ENCODE results near the gene MRGPRD. TPM values are rescaled to one million over a fixed set of nuclear protein-coding genes. Genes with fewer than 3 reads are reported as not detected.

MRGPRD gene
- total RNA-seq, 1 experiment from 2014 or later, result not detected

DNA sequence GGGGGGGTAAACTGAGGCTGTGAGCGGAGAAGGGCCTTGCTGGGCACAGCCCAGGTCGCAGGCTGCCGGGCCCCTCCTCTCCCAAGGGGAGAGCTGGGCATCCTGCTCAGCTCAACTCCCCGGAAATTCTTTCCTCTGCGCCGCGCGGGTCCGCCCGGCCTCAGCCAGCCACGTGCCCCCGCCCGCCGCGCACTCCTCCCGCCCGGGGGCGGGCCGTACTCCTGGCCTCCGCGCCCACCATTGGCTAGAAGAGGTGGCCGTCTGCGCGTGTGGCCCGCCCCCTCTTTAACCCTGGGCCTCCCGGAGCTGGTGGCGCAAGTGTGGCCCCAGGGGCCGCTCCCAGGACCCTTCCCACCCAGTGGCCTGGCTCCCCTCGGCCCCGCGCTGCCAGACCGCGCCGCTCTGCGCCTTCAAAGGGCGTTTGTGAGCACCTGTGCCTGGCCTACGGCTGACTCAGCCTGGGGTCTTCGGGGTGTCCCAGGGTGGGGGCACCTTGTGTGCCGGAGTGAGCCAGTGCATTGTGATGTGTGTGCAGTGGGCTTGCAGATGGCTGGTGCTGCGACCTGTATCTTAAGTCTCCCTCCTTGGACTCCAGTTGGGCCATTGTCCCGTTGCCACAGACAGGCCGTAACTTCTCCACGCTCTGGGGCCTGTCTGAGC is 30.3 kb upstream of the MRGPRD start (continued):
- TF ChIP-seq E2F5 (CRISPR knock-in tag; IDR thresholded peaks at IDR 0.05), result 0 out of 2 replicates have a peak, but pooled peaks have one; percentile 27
- peak; percentile 52; the same call in 1 of the 2 replicates for TF ChIP-seq ZNF423 (CRISPR knock-in tag; IDR thresholded peaks at IDR 0.05)
- TF ChIP-seq ZSCAN18 (CRISPR knock-in tag; IDR thresholded peaks at IDR 0.05), result no peak
- peak; percentile 78 for TF ChIP-seq NFYB (CRISPR knock-in tag; conservative IDR thresholded peaks at IDR 0.05; ENCODE audit: low read depth)
- TF ChIP-seq, protein P1, sequence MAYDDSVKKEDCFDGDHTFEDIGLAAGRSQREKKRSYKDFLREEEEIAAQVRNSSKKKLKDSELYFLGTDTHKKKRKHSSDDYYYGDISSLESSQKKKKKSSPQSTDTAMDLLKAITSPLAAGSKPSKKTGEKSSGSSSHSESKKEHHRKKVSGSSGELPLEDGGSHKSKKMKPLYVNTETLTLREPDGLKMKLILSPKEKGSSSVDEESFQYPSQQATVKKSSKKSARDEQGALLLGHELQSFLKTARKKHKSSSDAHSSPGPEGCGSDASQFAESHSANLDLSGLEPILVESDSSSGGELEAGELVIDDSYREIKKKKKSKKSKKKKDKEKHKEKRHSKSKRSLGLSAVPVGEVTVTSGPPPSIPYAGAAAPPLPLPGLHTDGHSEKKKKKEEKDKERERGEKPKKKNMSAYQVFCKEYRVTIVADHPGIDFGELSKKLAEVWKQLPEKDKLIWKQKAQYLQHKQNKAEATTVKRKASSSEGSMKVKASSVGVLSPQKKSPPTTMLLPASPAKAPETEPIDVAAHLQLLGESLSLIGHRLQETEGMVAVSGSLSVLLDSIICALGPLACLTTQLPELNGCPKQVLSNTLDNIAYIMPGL (CRISPR knock-in tag; IDR thresholded peaks at IDR 0.05), result no peak
- TF ChIP-seq CBFB (CRISPR knock-in tag; IDR thresholded peaks at IDR 0.05; ENCODE audit: low read depth), result no peak
- peak; percentile 70; the same call in 1 of the 2 replicates for TF ChIP-seq FOXK1 (CRISPR knock-in tag; IDR thresholded peaks at IDR 0.05)
- TF ChIP-seq, protein P2, sequence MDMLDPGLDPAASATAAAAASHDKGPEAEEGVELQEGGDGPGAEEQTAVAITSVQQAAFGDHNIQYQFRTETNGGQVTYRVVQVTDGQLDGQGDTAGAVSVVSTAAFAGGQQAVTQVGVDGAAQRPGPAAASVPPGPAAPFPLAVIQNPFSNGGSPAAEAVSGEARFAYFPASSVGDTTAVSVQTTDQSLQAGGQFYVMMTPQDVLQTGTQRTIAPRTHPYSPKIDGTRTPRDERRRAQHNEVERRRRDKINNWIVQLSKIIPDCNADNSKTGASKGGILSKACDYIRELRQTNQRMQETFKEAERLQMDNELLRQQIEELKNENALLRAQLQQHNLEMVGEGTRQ (CRISPR knock-in tag; IDR thresholded peaks at IDR 0.05), result peak; percentile 88
- peak; percentile 89 for TF ChIP-seq SP1 (CRISPR knock-in tag; conservative IDR thresholded peaks at IDR 0.05)
- TF ChIP-seq ATF1 (CRISPR knock-in tag; IDR thresholded peaks at IDR 0.05), result no peak
- TF ChIP-seq HMGA2 (CRISPR knock-in tag; IDR thresholded peaks at IDR 0.05), result no peak
- TF ChIP-seq TEAD1 (CRISPR knock-in tag; IDR thresholded peaks at IDR 0.05), result no peak
- TF ChIP-seq AFF4 (CRISPR knock-in tag; IDR thresholded peaks at IDR 0.05; ENCODE audit: borderline replicate concordance), result no peak
- no peak for TF ChIP-seq EMX1 (CRISPR knock-in tag; IDR thresholded peaks at IDR 0.05)
- peak; percentile 82 for TF ChIP-seq ETV6 (CRISPR knock-in tag; IDR thresholded peaks at IDR 0.05)
- TF ChIP-seq ATF2 (CRISPR knock-in tag; IDR thresholded peaks at IDR 0.05; ENCODE audit: borderline replicate concordance, low read depth), result no peak
- TF ChIP-seq, protein P3, sequence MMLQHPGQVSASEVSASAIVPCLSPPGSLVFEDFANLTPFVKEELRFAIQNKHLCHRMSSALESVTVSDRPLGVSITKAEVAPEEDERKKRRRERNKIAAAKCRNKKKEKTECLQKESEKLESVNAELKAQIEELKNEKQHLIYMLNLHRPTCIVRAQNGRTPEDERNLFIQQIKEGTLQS (CRISPR knock-in tag; conservative IDR thresholded peaks at IDR 0.05), result no peak
- TF ChIP-seq, protein P4, sequence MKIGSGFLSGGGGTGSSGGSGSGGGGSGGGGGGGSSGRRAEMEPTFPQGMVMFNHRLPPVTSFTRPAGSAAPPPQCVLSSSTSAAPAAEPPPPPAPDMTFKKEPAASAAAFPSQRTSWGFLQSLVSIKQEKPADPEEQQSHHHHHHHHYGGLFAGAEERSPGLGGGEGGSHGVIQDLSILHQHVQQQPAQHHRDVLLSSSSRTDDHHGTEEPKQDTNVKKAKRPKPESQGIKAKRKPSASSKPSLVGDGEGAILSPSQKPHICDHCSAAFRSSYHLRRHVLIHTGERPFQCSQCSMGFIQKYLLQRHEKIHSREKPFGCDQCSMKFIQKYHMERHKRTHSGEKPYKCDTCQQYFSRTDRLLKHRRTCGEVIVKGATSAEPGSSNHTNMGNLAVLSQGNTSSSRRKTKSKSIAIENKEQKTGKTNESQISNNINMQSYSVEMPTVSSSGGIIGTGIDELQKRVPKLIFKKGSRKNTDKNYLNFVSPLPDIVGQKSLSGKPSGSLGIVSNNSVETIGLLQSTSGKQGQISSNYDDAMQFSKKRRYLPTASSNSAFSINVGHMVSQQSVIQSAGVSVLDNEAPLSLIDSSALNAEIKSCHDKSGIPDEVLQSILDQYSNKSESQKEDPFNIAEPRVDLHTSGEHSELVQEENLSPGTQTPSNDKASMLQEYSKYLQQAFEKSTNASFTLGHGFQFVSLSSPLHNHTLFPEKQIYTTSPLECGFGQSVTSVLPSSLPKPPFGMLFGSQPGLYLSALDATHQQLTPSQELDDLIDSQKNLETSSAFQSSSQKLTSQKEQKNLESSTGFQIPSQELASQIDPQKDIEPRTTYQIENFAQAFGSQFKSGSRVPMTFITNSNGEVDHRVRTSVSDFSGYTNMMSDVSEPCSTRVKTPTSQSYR (CRISPR knock-in tag; IDR thresholded peaks at IDR 0.05), result no peak
- TF ChIP-seq FOXP4 (CRISPR knock-in tag; IDR thresholded peaks at IDR 0.05), result peak; percentile 84
- TF ChIP-seq MLX (CRISPR knock-in tag; IDR thresholded peaks at IDR 0.05), result no peak

All from WTC11 (cell line).